ENCODE data around the gene CREB3L2.

DNA sequence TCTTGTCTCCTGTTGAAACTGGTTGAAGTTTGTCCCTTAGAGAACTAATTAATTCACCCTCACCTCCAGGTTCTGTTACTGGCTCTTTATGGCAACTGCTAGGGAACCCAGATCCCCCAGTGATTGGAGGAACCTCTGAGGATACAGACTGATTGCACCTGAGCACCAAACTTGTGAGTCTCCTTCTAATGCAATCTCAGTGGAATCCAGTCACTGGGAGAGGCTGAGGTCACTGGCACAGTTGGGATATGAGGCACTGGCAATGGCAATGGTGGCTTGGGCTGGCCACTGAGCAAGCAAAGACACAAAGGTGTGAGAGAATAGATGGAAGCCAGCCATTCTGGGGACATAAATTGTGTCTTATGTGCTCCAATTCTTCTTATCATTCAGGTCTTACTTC, 149.8 kb downstream of the CREB3L2 start:
- TF ChIP-seq, protein P1, sequence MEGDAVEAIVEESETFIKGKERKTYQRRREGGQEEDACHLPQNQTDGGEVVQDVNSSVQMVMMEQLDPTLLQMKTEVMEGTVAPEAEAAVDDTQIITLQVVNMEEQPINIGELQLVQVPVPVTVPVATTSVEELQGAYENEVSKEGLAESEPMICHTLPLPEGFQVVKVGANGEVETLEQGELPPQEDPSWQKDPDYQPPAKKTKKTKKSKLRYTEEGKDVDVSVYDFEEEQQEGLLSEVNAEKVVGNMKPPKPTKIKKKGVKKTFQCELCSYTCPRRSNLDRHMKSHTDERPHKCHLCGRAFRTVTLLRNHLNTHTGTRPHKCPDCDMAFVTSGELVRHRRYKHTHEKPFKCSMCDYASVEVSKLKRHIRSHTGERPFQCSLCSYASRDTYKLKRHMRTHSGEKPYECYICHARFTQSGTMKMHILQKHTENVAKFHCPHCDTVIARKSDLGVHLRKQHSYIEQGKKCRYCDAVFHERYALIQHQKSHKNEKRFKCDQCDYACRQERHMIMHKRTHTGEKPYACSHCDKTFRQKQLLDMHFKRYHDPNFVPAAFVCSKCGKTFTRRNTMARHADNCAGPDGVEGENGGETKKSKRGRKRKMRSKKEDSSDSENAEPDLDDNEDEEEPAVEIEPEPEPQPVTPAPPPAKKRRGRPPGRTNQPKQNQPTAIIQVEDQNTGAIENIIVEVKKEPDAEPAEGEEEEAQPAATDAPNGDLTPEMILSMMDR (IDR thresholded peaks at IDR 0.05), result no peak
- TF ChIP-seq POLR2A (IDR thresholded peaks at IDR 0.05) (no peak), POLR2AphosphoS5 (IDR thresholded peaks at IDR 0.05) (no peak)
